ENCODE measurements around the gene RPS3. TPM values are rescaled to one million over a fixed set of nuclear protein-coding genes. Genes with fewer than 3 reads are reported as not detected.

RPS3 gene
- polyA plus RNA-seq, 1 donor (not counting 4 experiments of a cell fraction or from before 2014, with no cell fraction given): 3,843 TPM

- Histone ChIP-seq H3K27me3 (ENCODE audit: control insufficient read depth, extremely low read depth, insufficient read depth, low read length) (peaks cover 30% of the 10 kb centered on the region), H3K36me3 (ENCODE audit: control insufficient read depth in 2 of 2, extremely low read depth in 1 of 2, insufficient read depth in 2 of 2, low read length in 2 of 2) (no peaks in the 10 kb centered on the region), H3K27ac (ENCODE audit: control insufficient read depth, insufficient read depth, low read length) (no peak overlapping the region), H3K4me1 (ENCODE audit: control insufficient read depth, extremely low read depth, insufficient read depth, low read length) (peaks cover 11% of the 10 kb centered on the region), H3K9me1 (ENCODE audit: control insufficient read depth, extremely low read depth, insufficient read depth, low read length) (no peaks in the 10 kb centered on the region), H3K79me2 (ENCODE audit: control insufficient read depth, insufficient read depth, low read length) (no peaks in the 10 kb centered on the region), H3K4me2 (ENCODE audit: control insufficient read depth, extremely low read depth, insufficient read depth, low read depth, low read length) (no peak overlapping the region), H4K20me1 (ENCODE audit: control insufficient read depth, extremely low read depth, insufficient read depth, low read length) (peaks cover 2% of the 10 kb centered on the region), H3K4me3 (ENCODE audit: control insufficient read depth in 2 of 3, extremely low read depth in 1 of 3, insufficient read depth in 2 of 3, low read depth in 1 of 3, low read length in 3 of 3) (no peak overlapping the region), H3K9ac (ENCODE audit: control insufficient read depth, extremely low read depth, insufficient read depth, low read length) (no peak overlapping the region), H2AFZ (ENCODE audit: control insufficient read depth, low read length) (no peak overlapping the region), H3K9me3 (ENCODE audit: control insufficient read depth, low read depth, low read length) (no peaks in the 10 kb centered on the region)
- dilution Hi-C loops (cut with MboI; ENCODE audit: extremely low pct_ligation_motif_present, low sequenced_read_pairs): no loop called here
- DNase-seq (ENCODE audit: low read depth, low spot score) (no peak), FAIRE-seq (no peak)
- no peak for TF ChIP-seq CTCF (optimal IDR thresholded peaks at IDR 0.05 in 1 of 3, IDR thresholded peaks at IDR 0.05 in 1 of 3, conservative IDR thresholded peaks at IDR 0.05 in 1 of 3; ENCODE audit: extremely low read depth in 1 of 3, insufficient read depth in 2 of 3, low read length in 3 of 3)
- no peak for TF ChIP-seq EZH2 (IDR thresholded peaks at IDR 0.05; ENCODE audit: low read length)
Observed at GRCh38 chr11:75439495-75440120, 40.3 kb downstream of the RPS3 start.

GRCh38 chr11:75440960-75441803, 41.9 kb downstream of the RPS3 start:
- dilution Hi-C loops (cut with MboI; ENCODE audit: extremely low pct_ligation_motif_present, low sequenced_read_pairs): no loop called here
- Histone ChIP-seq H3K4me2 (ENCODE audit: control insufficient read depth, extremely low read depth, insufficient read depth, low read depth, low read length) (peak overlapping the region; percentile 49), H3K27ac (ENCODE audit: control insufficient read depth, insufficient read depth, low read length) (no peak overlapping the region), H3K4me1 (ENCODE audit: control insufficient read depth, extremely low read depth, insufficient read depth, low read length) (peaks cover 11% of the 10 kb centered on the region), H3K9me1 (ENCODE audit: control insufficient read depth, extremely low read depth, insufficient read depth, low read length) (no peaks in the 10 kb centered on the region), H2AFZ (ENCODE audit: control insufficient read depth, low read length) (no peak overlapping the region), H3K9me3 (ENCODE audit: control insufficient read depth, low read depth, low read length) (no peaks in the 10 kb centered on the region), H3K4me3 (ENCODE audit: control insufficient read depth in 2 of 3, extremely low read depth in 1 of 3, insufficient read depth in 2 of 3, low read depth in 1 of 3, low read length in 3 of 3) (no peak overlapping the region), H3K79me2 (ENCODE audit: control insufficient read depth, insufficient read depth, low read length) (no peaks in the 10 kb centered on the region), H3K9ac (ENCODE audit: control insufficient read depth, extremely low read depth, insufficient read depth, low read length) (no peak overlapping the region), H3K27me3 (ENCODE audit: control insufficient read depth, extremely low read depth, insufficient read depth, low read length) (peaks cover 31% of the 10 kb centered on the region), H4K20me1 (ENCODE audit: control insufficient read depth, extremely low read depth, insufficient read depth, low read length) (no peaks in the 10 kb centered on the region), H3K36me3 (ENCODE audit: control insufficient read depth in 2 of 2, extremely low read depth in 1 of 2, insufficient read depth in 2 of 2, low read length in 2 of 2) (no peaks in the 10 kb centered on the region)
- FAIRE-seq (no peak), DNase-seq (ENCODE audit: low read depth, low spot score) (no peak)
- no peak for TF ChIP-seq CTCF (optimal IDR thresholded peaks at IDR 0.05 in 1 of 3, IDR thresholded peaks at IDR 0.05 in 1 of 3, conservative IDR thresholded peaks at IDR 0.05 in 1 of 3; ENCODE audit: extremely low read depth in 1 of 3, insufficient read depth in 2 of 3, low read length in 3 of 3)
- peak; percentile 23 for TF ChIP-seq EZH2 (IDR thresholded peaks at IDR 0.05; ENCODE audit: low read length)
